IPS DF 4.7 (cell line): ENCODE results near the gene CACNA1D.

ENCODE experiments used
- DNase-seq: peaks from one replicate; pipeline ENCODE4 v3.0.0-alpha.2; 2013; ENCODE audit warnings: low spot score; ENCODE audit errors: extremely low read depth

Gene CACNA1D

GRCh38 chr3:53525765-53526703, 31.6 kb downstream of the CACNA1D start:
- DNase-seq: no peak

- DNase-seq: no peak
Measured at GRCh38 chr3:53526704-53527055, 32.3 kb downstream of the CACNA1D start.

- no peak for DNase-seq
Measured at GRCh38 chr3:53530205-53530604, 35.8 kb downstream of the CACNA1D start.

GRCh38 chr3:53531749-53532148, 37.3 kb downstream of the CACNA1D start:
- DNase-seq: no peak

GRCh38 chr3:53533472-53533871, 39.1 kb downstream of the CACNA1D start:
- no peak for DNase-seq

- no peak for DNase-seq
Measured at GRCh38 chr3:53534216-53534615, 39.8 kb downstream of the CACNA1D start.

- no peak for DNase-seq
Measured at GRCh38 chr3:53534676-53535400, 40.4 kb downstream of the CACNA1D start.

GRCh38 chr3:53536282-53536681, 41.9 kb downstream of the CACNA1D start:
- DNase-seq: no peak

- DNase-seq: no peak
Measured at GRCh38 chr3:53544357-53544756, 49.9 kb downstream of the CACNA1D start.

GRCh38 chr3:53545310-53545995, 51.0 kb downstream of the CACNA1D start:
- DNase-seq: no peak

GRCh38 chr3:53545996-53546359, 51.6 kb downstream of the CACNA1D start:
- no peak for DNase-seq

- no peak for DNase-seq
Measured at GRCh38 chr3:53547327-53547726, 52.9 kb downstream of the CACNA1D start.

- DNase-seq: no peak
Measured at GRCh38 chr3:53550005-53550620, 55.7 kb downstream of the CACNA1D start.

- no peak for DNase-seq
Measured at GRCh38 chr3:53551324-53551723, 56.9 kb downstream of the CACNA1D start.

- DNase-seq: no peak
Measured at GRCh38 chr3:53552730-53553129, 58.3 kb downstream of the CACNA1D start.

- DNase-seq: no peak
Measured at GRCh38 chr3:53553200-53553599, 58.8 kb downstream of the CACNA1D start.

GRCh38 chr3:53554559-53555067, 60.2 kb downstream of the CACNA1D start:
- DNase-seq: no peak

GRCh38 chr3:53555068-53555588, 60.7 kb downstream of the CACNA1D start:
- no peak for DNase-seq

GRCh38 chr3:53566461-53567145, 72.2 kb downstream of the CACNA1D start:
- DNase-seq: no peak

- DNase-seq: no peak
Measured at GRCh38 chr3:53570081-53570480, 75.7 kb downstream of the CACNA1D start.

GRCh38 chr3:53570709-53571108, 76.3 kb downstream of the CACNA1D start:
- no peak for DNase-seq
